Activated T-cell treated with anti-CD3 and anti-CD28 coated beads, Interleukin-2, amount 50 U/mL, for 24 hours (primary cell): Measurements from ENCODE around the gene PTPRM.

Experiments
- DNase-seq: peaks from one replicate; pipeline ENCODE4 v3.0.0-alpha.2; 2020
- H3K27ac Mint-ChIP-seq: 2 replicates; pipeline ENCODE4 v1.8.0; 2020; ENCODE audit warnings: mild to moderate bottlenecking, mixed read lengths
- H3K27me3 Mint-ChIP-seq: 2 replicates; pipeline ENCODE4 v1.8.0; 2020; ENCODE audit warnings: mixed read lengths
- H3K36me3 Mint-ChIP-seq: 2 replicates; pipeline ENCODE4 v1.8.0; 2020; ENCODE audit warnings: low read depth, mixed read lengths
- H3K4me1 Mint-ChIP-seq: 2 replicates; pipeline ENCODE4 v1.8.0; 2020; ENCODE audit warnings: low read depth, mixed read lengths
- H3K4me3 Mint-ChIP-seq: 2 replicates; pipeline ENCODE4 v1.8.0; 2020; ENCODE audit warnings: mild to moderate bottlenecking, moderate library complexity, mixed read lengths
- H3K9me3 Mint-ChIP-seq: 2 replicates; pipeline ENCODE4 v1.8.0; 2020; ENCODE audit warnings: mixed read lengths

Gene PTPRM

GRCh38 chr18:8260319-8260718 is 693.2 kb downstream of the PTPRM start:
- Mint-ChIP-seq H3K4me1 (no peaks in the 10 kb centered on the region), H3K4me3 (no peak overlapping the region), H3K27me3 (no peaks in the 10 kb centered on the region), H3K36me3 (no peaks in the 10 kb centered on the region), H3K9me3 (no peaks in the 10 kb centered on the region), H3K27ac (no peak overlapping the region)
- DNase-seq: no peak

- DNase-seq: no peak
- no peaks in the 10 kb centered on the region for H3K4me1 Mint-ChIP-seq
- no peaks in the 10 kb centered on the region for H3K36me3 Mint-ChIP-seq
- H3K27me3 Mint-ChIP-seq: no peaks in the 10 kb centered on the region
- H3K9me3 Mint-ChIP-seq: no peaks in the 10 kb centered on the region
- H3K4me3 Mint-ChIP-seq: no peak overlapping the region
- no peak overlapping the region for H3K27ac Mint-ChIP-seq
Observed at GRCh38 chr18:8260827-8261226, 693.7 kb downstream of the PTPRM start.

GRCh38 chr18:8261651-8262091 is 694.6 kb downstream of the PTPRM start:
- Mint-ChIP-seq H3K4me1 (no peaks in the 10 kb centered on the region), H3K36me3 (no peaks in the 10 kb centered on the region), H3K9me3 (no peaks in the 10 kb centered on the region), H3K4me3 (no peak overlapping the region), H3K27ac (no peak overlapping the region), H3K27me3 (no peaks in the 10 kb centered on the region)
- no peak for DNase-seq

GRCh38 chr18:8262221-8262620 is 695.1 kb downstream of the PTPRM start:
- Mint-ChIP-seq H3K4me3 (no peak overlapping the region), H3K36me3 (no peaks in the 10 kb centered on the region), H3K9me3 (no peaks in the 10 kb centered on the region), H3K4me1 (no peaks in the 10 kb centered on the region), H3K27me3 (no peaks in the 10 kb centered on the region), H3K27ac (no peak overlapping the region)
- DNase-seq: no peak

- no peaks in the 10 kb centered on the region for H3K27me3 Mint-ChIP-seq
- H3K27ac Mint-ChIP-seq: no peak overlapping the region
- H3K4me1 Mint-ChIP-seq: no peaks in the 10 kb centered on the region
- H3K4me3 Mint-ChIP-seq: no peak overlapping the region
- no peaks in the 10 kb centered on the region for H3K36me3 Mint-ChIP-seq
- no peaks in the 10 kb centered on the region for H3K9me3 Mint-ChIP-seq
- DNase-seq: no peak
Observed at GRCh38 chr18:8264116-8264515, 697.0 kb downstream of the PTPRM start.

GRCh38 chr18:8264861-8265411 is 697.8 kb downstream of the PTPRM start:
- H3K27me3 Mint-ChIP-seq: no peaks in the 10 kb centered on the region
- no peak overlapping the region for H3K27ac Mint-ChIP-seq
- no peaks in the 10 kb centered on the region for H3K4me1 Mint-ChIP-seq
- no peaks in the 10 kb centered on the region for H3K36me3 Mint-ChIP-seq
- no peak for DNase-seq
- no peaks in the 10 kb centered on the region for H3K9me3 Mint-ChIP-seq
- no peak overlapping the region for H3K4me3 Mint-ChIP-seq

GRCh38 chr18:8272254-8272653 is 705.1 kb downstream of the PTPRM start:
- H3K27ac Mint-ChIP-seq: no peak overlapping the region
- no peaks in the 10 kb centered on the region for H3K9me3 Mint-ChIP-seq
- no peaks in the 10 kb centered on the region for H3K4me1 Mint-ChIP-seq
- DNase-seq: no peak
- H3K27me3 Mint-ChIP-seq: no peaks in the 10 kb centered on the region
- no peaks in the 10 kb centered on the region for H3K36me3 Mint-ChIP-seq
- H3K4me3 Mint-ChIP-seq: no peak overlapping the region

- H3K27me3 Mint-ChIP-seq: no peaks in the 10 kb centered on the region
- no peak overlapping the region for H3K27ac Mint-ChIP-seq
- no peaks in the 10 kb centered on the region for H3K9me3 Mint-ChIP-seq
- no peaks in the 10 kb centered on the region for H3K36me3 Mint-ChIP-seq
- DNase-seq: no peak
- H3K4me3 Mint-ChIP-seq: no peak overlapping the region
- H3K4me1 Mint-ChIP-seq: no peaks in the 10 kb centered on the region
Observed at GRCh38 chr18:8274370-8274769, 707.3 kb downstream of the PTPRM start.

- Mint-ChIP-seq H3K9me3 (no peaks in the 10 kb centered on the region), H3K36me3 (no peaks in the 10 kb centered on the region), H3K4me3 (no peak overlapping the region), H3K27ac (no peak overlapping the region), H3K27me3 (no peaks in the 10 kb centered on the region), H3K4me1 (no peaks in the 10 kb centered on the region)
- no peak for DNase-seq
Observed at GRCh38 chr18:8276406-8276805, 709.3 kb downstream of the PTPRM start.

- H3K27ac Mint-ChIP-seq: no peak overlapping the region
- DNase-seq: no peak
- no peaks in the 10 kb centered on the region for H3K9me3 Mint-ChIP-seq
- no peaks in the 10 kb centered on the region for H3K27me3 Mint-ChIP-seq
- H3K4me1 Mint-ChIP-seq: no peaks in the 10 kb centered on the region
- H3K4me3 Mint-ChIP-seq: no peak overlapping the region
- no peaks in the 10 kb centered on the region for H3K36me3 Mint-ChIP-seq
Observed at GRCh38 chr18:8277270-8277669, 710.2 kb downstream of the PTPRM start.

- Mint-ChIP-seq H3K4me3 (no peak overlapping the region), H3K9me3 (no peaks in the 10 kb centered on the region), H3K27me3 (no peaks in the 10 kb centered on the region), H3K36me3 (no peaks in the 10 kb centered on the region), H3K4me1 (no peaks in the 10 kb centered on the region), H3K27ac (no peak overlapping the region)
- DNase-seq: no peak
Observed at GRCh38 chr18:8279346-8279745, 712.2 kb downstream of the PTPRM start.

- no peaks in the 10 kb centered on the region for H3K36me3 Mint-ChIP-seq
- H3K4me1 Mint-ChIP-seq: no peaks in the 10 kb centered on the region
- no peaks in the 10 kb centered on the region for H3K9me3 Mint-ChIP-seq
- no peak for DNase-seq
- no peak overlapping the region for H3K27ac Mint-ChIP-seq
- H3K4me3 Mint-ChIP-seq: no peak overlapping the region
- H3K27me3 Mint-ChIP-seq: no peaks in the 10 kb centered on the region
Observed at GRCh38 chr18:8279781-8280330, 712.7 kb downstream of the PTPRM start.

- Mint-ChIP-seq H3K9me3 (no peaks in the 10 kb centered on the region), H3K27ac (no peak overlapping the region), H3K4me3 (no peak overlapping the region), H3K4me1 (no peaks in the 10 kb centered on the region), H3K36me3 (no peaks in the 10 kb centered on the region), H3K27me3 (no peaks in the 10 kb centered on the region)
- no peak for DNase-seq
Observed at GRCh38 chr18:8283891-8284585, 716.9 kb downstream of the PTPRM start.

- no peaks in the 10 kb centered on the region for H3K36me3 Mint-ChIP-seq
- no peaks in the 10 kb centered on the region for H3K4me1 Mint-ChIP-seq
- H3K27me3 Mint-ChIP-seq: no peaks in the 10 kb centered on the region
- H3K27ac Mint-ChIP-seq: no peak overlapping the region
- H3K9me3 Mint-ChIP-seq: no peaks in the 10 kb centered on the region
- DNase-seq: no peak
- no peak overlapping the region for H3K4me3 Mint-ChIP-seq
Observed at GRCh38 chr18:8286303-8286702, 719.2 kb downstream of the PTPRM start.

GRCh38 chr18:8287196-8287885 is 720.2 kb downstream of the PTPRM start:
- Mint-ChIP-seq H3K27me3 (no peaks in the 10 kb centered on the region), H3K4me3 (no peak overlapping the region), H3K4me1 (no peaks in the 10 kb centered on the region), H3K9me3 (no peaks in the 10 kb centered on the region), H3K27ac (no peak overlapping the region), H3K36me3 (no peaks in the 10 kb centered on the region)
- DNase-seq: no peak
